Stomach (tissue), 4 donors: ENCODE measurements around the gene PP2D1.

ENCODE experiments used
- EP300 ChIP-seq: sonication (generic); formaldehyde crosslinking; IDR thresholded peaks from one replicate; pipeline ENCODE4 v1.6.1; 2017; ENCODE audit warnings: antibody characterized with exemption
- POLR2AphosphoS5 ChIP-seq, 3 donors: sonication (generic); formaldehyde crosslinking; IDR thresholded peaks; one replicate each; pipeline ENCODE4 v1.6.1; 2016; ENCODE audit warnings: antibody characterized with exemption in 3 of 3

- TF ChIP-seq POLR2AphosphoS5 (IDR thresholded peaks at IDR 0.05) (no peak), EP300 (no peak)
These were observed 40.0 kb downstream of the PP2D1 start for GRCh38 chr3:19972054-19972453.
